GM18511 (cell line): ENCODE results near the gene ZNF20.

Experiments used
- ATAC-seq: cut with Tn5 transposase; IDR thresholded peaks from one replicate; pipeline ENCODE4 v1.9.1; 2021; ENCODE audit warnings: mild to moderate bottlenecking, moderate library complexity; ENCODE audit not compliant: unreplicated experiment

Gene ZNF20

GRCh38 chr19:12139885-12140544 lies at the start of gene ZNF20:
Gene ZNF20 (minus strand): TSS chr19:12140350. CDS start chr19:12140182, 168 bp downstream.
- peak; percentile 95 for ATAC-seq

- ATAC-seq = no peak
These were observed 47.5 kb upstream of the ZNF20 start for GRCh38 chr19:12187625-12188024.

GRCh38 chr19:12180377-12180776 lies 40.2 kb upstream of the ZNF20 start:
- no peak for ATAC-seq

- no peak for ATAC-seq
These were observed 26.5 kb upstream of the ZNF20 start for GRCh38 chr19:12166626-12167025.

DNA sequence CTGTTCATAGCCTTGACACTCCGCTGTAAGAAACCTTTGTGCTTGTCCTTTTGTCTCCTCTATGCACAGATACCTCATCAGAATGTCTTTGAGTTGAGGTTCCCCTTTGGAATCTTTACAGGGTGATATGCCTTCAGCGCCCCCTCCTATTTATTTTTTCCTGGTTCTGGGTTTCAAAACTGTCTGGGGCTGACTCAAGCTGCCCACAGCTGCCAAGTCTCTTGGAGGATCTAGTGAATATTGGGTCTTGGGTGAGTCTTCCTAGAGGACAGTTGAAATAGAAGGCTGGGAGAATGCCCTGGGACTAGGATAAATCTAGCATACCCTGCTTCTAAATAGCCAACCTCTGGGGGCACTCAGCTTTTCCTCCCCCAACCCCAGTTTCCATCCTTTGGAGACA lies 23.7 kb upstream of the ZNF20 start:
- ATAC-seq = no peak

DNA sequence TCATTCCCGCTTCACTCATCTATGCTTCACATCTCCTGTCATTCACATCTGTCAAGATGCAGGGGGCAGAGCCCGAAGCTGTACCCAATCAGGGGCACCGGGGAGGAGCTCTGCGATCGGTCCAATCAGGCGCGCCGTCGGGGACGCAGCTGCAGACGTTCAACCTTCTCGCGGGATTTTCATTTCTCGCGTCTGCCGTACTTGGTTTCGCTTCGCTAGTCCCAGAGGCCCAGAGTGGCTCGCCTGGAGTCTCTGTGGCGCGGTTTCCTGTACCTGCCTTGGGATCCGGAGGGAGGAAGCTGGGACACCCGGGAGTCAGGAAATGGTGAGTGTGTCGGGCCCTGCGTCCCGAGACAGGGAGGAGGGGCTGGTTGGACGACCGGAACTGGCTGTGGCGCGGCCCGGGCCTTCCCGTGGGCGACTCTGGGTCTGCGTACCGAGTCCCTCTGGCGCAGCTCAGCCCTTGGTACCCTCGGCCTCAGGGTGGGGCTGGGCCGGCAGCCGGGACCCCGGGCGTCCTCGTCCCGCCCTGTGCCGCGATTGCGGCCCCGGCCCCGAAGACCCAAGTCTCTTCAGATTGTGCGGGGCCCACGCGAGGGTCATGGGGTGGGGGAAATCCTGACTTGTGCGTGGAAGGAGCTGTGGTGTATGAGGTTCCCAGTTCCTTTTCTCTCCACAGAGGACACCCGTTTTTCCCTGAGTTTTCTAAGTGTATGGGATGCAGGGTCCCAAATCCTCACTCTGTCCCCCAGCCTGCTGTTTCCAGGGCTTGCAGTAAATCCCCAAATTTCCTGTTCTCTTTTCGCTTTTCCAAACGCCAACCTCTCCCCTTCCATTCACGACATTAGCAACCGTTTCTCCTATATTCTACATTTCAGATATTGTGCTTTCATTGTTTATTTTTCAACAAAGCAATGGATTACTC lies 23.0 kb upstream of the ZNF20 start, which contains the start of gene ZNF136:
Gene ZNF136, plus strand, starts transcription at position 215 of the 925 bp plus-strand sequence. Its CDS starts 108 bp downstream, at position 323.
- ATAC-seq = peak; percentile 98

GRCh38 chr19:12162513-12162881 lies 22.3 kb upstream of the ZNF20 start:
- ATAC-seq = peak; percentile 22

DNA sequence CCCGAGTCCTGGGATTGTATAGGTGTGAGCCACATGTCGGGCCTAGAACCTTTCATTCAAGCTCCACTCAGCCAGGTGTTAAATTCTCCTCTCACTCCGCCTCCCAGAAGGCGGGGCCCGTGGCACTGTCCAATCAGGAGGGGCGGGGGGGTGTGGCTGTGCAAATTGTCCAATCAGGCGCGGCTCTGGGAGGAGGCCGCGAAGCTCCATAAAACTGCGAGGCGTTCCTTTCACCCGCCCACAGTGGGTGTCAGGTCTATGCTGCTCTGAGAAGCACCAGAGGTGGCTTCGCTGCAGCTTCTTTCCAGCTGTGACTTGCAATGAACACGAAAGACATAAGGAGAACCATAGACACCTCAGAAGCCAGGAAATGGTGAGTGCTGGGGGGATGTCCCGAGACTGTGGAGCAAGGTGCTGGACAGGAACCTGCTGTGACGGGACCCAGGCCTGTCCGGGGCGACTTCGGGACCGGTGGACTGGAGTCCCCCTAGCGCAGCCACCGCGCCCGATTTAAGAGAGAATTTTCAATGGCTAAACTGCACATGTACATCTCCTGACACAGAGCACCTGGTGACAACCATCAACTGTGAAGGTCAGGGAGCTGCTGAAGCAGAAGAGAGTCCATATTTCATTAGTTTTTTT lies 19.7 kb upstream of the ZNF20 start:
- ATAC-seq = no peak

DNA sequence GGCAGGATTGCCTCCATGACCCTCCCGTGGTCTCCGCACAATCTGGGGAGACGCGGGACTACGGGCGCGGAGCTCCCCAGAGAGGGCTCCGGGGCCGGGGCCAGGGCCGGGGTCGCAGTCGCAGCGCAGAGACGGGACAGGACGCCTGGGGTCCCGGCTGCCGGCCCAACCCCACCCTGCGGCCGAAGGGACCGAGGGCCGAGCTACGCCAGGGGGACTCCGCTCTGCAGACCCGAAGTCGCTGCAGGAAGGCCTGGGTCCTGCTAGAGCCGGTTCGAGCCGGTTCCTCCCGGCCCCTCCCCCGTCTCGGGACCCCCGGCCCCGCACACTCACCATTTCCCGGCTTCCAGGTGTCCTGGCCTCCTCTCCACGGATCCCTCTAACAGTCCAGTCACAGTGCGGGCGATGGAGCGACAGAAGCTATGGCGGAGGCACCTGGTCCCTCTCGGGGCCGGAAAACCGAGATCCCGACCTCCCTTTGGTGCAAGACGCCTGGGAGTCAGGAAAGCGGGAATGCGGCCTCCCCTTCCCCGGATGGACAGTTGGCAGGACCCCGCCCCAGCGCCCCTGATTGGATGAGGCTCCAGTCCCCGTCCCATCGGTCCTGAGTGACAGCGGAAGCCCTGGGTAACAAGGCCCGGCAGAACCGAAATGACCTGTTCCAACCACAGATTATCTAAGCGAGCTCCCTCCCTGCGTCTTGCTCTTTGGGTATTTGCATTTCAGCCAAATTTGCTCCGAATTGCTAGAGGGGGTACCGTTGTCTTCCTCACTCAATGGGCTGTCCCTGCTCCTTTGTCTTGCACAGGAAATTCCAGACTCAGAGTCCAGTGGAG lies 16.3 kb upstream of the ZNF20 start, which contains the start of gene ZNF625:
Gene ZNF625, minus strand, starts transcription at position 512 of the 836 bp plus-strand sequence. Its CDS starts 176 bp downstream, at position 336.
- peak; percentile 86 for ATAC-seq

DNA sequence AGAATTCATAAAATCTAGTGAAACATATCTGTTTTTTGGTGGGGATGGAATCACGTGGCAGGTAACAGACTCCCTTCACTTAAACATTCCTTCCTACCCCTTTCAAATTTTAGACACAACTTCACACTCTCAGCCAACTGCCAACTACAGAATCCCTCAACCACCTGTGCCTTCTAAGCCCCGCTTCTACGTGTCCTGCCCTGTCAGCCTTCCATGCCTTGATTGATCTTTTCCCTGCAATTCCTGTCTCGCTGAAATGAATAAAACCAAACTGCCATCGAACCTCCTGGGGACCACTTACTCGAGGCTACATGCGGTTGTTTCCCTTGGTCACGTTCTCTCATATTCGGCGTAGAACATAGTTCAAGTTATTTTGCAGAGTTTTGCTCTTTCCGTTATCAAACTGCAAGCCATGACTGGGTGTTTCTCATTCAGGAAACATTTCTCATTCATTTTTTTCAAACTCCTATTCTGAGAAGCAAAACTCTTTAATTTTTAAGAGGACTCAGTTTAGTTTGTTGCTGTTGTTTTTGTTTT lies 15.2 kb upstream of the ZNF20 start:
- no peak for ATAC-seq

- no peak for ATAC-seq
These were observed 5.2 kb upstream of the ZNF20 start for GRCh38 chr19:12145348-12145747.

GRCh38 chr19:12141405-12141736 lies 1.2 kb upstream of the ZNF20 start:
- ATAC-seq = no peak

DNA sequence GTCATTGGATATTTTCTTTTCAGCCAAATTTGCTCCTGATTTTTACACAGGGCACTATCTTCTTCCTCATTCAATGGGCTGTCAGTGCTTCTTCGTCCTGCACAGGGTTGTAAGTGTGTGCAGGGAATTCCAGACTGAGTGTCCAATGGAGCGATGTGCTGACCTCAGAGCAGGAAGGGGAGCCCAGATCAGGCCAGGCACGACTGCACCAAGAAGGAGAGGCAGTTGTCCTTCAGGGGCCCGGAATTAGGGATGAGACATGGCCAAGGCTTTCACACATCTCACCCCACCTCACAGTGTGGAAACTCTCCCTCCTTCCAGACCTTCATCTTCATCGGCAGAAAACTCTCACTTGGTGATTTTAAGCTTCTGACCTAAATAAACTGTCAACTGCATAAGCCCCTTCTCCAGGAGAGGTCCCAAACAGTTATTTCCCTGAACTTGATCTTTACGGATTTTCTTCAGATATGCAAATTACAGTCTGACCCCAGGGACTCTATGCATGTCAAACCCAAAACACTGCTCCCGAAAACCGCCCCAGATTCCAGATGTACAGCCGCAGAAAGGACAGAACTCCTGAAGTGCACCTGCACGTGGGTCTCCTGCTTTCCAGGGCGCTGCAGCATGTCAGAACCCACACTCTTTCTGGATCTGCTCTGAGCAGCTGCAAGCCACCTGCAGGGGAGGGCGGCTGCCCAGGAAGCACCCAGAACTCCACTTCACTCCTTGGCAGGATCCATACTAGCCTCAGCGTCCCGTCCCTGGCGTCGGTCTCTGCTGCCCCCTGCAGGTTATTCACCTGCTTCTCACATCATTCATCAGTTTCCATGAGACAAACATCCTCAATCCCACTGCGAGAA lies 625 bp upstream of the ZNF20 start:
- no peak for ATAC-seq

DNA sequence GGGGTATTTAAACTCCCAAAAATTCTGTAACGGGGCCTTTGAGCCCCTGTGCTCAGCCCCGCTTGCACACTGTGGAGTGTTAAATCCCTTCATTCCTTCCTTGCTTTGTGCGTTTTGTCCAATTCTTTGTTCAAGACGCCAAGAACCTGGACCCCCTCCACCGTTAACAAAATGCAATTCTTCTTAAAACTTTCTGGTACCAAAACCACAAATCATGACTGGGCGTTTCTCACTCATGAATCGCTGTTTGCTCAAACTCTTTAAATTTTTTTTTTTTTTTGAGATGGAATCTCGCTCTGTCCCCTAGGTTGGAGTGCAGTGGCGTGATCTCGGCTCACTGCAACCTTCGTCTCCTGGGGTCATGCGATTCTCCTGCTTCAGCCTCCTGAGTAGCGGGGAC lies 881 bp downstream of the ZNF20 start:
- no peak for ATAC-seq

GRCh38 chr19:12137221-12137940 lies 2.8 kb downstream of the ZNF20 start:
- no peak for ATAC-seq

DNA sequence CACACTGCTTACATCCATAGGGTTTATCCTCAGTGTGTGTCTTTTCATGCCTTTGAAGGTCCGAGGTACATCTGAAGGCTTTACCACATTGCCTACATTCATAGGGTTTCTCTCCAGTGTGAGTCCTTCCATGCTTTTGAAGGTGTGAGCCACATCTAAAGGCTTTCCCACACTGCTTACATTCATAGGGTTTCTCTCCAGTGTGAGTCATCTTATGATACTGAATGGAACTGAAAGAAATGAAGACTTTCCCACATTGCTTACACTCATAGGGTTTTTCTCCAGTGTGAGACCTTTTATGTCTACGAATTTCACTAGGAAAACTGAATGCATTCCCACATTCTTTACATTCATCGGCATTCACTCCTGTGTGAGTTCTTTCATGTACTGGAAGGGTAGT lies 7.1 kb downstream of the ZNF20 start:
- no peak for ATAC-seq

- ATAC-seq = no peak
These were observed 13.4 kb downstream of the ZNF20 start for GRCh38 chr19:12126707-12127106.

DNA sequence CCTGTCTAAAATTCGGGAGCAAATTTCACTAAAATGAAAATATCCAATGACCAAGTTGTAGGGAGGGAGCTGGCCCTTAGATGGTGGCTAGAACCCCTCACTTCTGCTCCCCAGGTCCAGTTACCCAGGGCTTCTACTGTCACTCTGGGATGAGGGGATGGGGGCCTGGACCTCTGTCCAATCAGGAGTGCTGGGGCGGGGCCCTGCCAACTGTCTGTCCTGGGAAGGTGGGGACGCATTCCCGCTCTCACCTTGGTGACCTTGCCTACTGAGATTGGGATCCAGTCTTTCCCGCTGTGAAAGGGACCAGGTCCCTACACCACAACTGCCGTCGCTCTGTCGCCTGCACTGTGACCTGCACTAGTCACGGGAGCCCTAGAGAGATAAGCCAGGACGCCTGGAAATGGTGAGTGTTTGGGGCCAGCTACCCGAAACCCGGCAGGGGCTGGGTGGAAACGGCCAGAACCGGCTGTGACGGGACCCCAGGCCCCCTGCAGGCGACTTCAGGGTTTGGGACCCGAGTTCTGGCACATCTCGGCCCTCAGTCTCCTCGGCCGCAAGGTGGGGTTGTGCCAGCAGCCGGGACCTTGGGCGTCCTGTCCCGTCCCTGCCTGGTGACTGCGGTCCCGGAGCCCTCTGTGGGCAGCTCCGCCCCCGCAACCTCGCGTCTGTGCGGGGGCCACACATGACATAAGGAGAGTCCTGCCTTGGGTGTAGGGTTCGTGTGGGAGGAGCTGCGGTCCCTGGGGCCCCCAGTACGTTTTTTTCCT lies 22.8 kb downstream of the ZNF20 start:
- no peak for ATAC-seq
